HG03432 (cell line): ENCODE measurements around the gene PRKAB2.
"Not testable (repeated sequence)": the region's sequence is repeated elsewhere in the genome, so short reads cannot be mapped to it uniquely, and the experiment has no call there.

Source experiments
- ATAC-seq: cut with Tn5 transposase; IDR thresholded peaks from one replicate; pipeline ENCODE4 v1.9.1; 2021; ENCODE audit warnings: mild to moderate bottlenecking, moderate library complexity; ENCODE audit not compliant: unreplicated experiment

The PRKAB2 gene

GRCh38 chr1:147172168-147173016 is at the start of gene PRKAB2:
Gene PRKAB2 (minus strand): TSS chr1:147172470. CDS start chr1:147172144, 326 bp downstream.
- ATAC-seq, result peak; percentile 92

GRCh38 chr1:147218606-147219005 is 46.3 kb upstream of the PRKAB2 start:
- ATAC-seq, result no peak

- no peak for ATAC-seq
Observed at GRCh38 chr1:147217141-147217540, 44.9 kb upstream of the PRKAB2 start.

- no peak for ATAC-seq
Observed at GRCh38 chr1:147216124-147216523, 43.9 kb upstream of the PRKAB2 start.

GRCh38 chr1:147215540-147215916 is 43.3 kb upstream of the PRKAB2 start:
- ATAC-seq, result no peak

GRCh38 chr1:147214842-147215539 is 42.7 kb upstream of the PRKAB2 start:
- no peak for ATAC-seq

- ATAC-seq, result no peak
Observed at GRCh38 chr1:147214325-147214724, 42.1 kb upstream of the PRKAB2 start.

- no peak for ATAC-seq
Observed at GRCh38 chr1:147213271-147213670, 41.0 kb upstream of the PRKAB2 start.

GRCh38 chr1:147211577-147211976 is 39.3 kb upstream of the PRKAB2 start:
- ATAC-seq, result no peak

GRCh38 chr1:147210987-147211386 is 38.7 kb upstream of the PRKAB2 start:
- no peak for ATAC-seq

GRCh38 chr1:147209825-147210821 is 37.9 kb upstream of the PRKAB2 start:
- no peak for ATAC-seq

GRCh38 chr1:147208619-147209018 is 36.3 kb upstream of the PRKAB2 start:
- ATAC-seq, result no peak

GRCh38 chr1:147207192-147207591 is 34.9 kb upstream of the PRKAB2 start:
- ATAC-seq, result no peak

- no peak for ATAC-seq
Observed at GRCh38 chr1:147204080-147204479, 31.8 kb upstream of the PRKAB2 start.

GRCh38 chr1:147202576-147202975 is 30.3 kb upstream of the PRKAB2 start:
- ATAC-seq, result no peak

- no peak for ATAC-seq
Observed at GRCh38 chr1:147201786-147202185, 29.5 kb upstream of the PRKAB2 start.

GRCh38 chr1:147201276-147201675 is 29.0 kb upstream of the PRKAB2 start:
- ATAC-seq, result no peak

- ATAC-seq, result not testable (repeated sequence)
Observed at GRCh38 chr1:147197324-147197723, 25.1 kb upstream of the PRKAB2 start.

GRCh38 chr1:147189514-147189913 is 17.2 kb upstream of the PRKAB2 start:
- no peak for ATAC-seq

- ATAC-seq, result no peak
Observed at GRCh38 chr1:147185432-147185831, 13.2 kb upstream of the PRKAB2 start.
